Stimulated activated CD8-positive, alpha-beta memory T cell treated with anti-CD3 and anti-CD28 coated beads, Interleukin-7, amount 100 ng/mL, for 1 hour (primary cell): ENCODE data around the gene DNAH2.

Source experiments
- DNase-seq, 2 donors: peaks; one replicate each; pipeline ENCODE4 v3.0.0-alpha.2; 2020; ENCODE audit warnings: low read depth in 2 of 2

DNAH2 gene

GRCh38 chr17:7716901-7717755 is at the start of gene DNAH2:
TSS of gene DNAH2 (plus strand) at chr17:7717744. CDS start at chr17:7719735, 1,991 bp downstream.
- DNase-seq = no peak

- DNase-seq = no peak
Measured at GRCh38 chr17:7668482-7668881, 49.1 kb upstream of the DNAH2 start.

- no peak for DNase-seq
Measured at GRCh38 chr17:7673239-7673638, 44.3 kb upstream of the DNAH2 start.

- no peak for DNase-seq
Measured at GRCh38 chr17:7674934-7675333, 42.6 kb upstream of the DNAH2 start.

- DNase-seq = no peak
Measured at GRCh38 chr17:7676533-7676932, 41.0 kb upstream of the DNAH2 start.

GRCh38 chr17:7677388-7678067 is 40.0 kb upstream of the DNAH2 start:
- no peak for DNase-seq

- DNase-seq = no peak
Measured at GRCh38 chr17:7684851-7685532, 32.6 kb upstream of the DNAH2 start.

- peak; percentile 75 to 80 for DNase-seq
Measured at GRCh38 chr17:7685533-7686221, 31.9 kb upstream of the DNAH2 start.

- peak; percentile 47 to 56 for DNase-seq
Measured at GRCh38 chr17:7686222-7687071, 31.1 kb upstream of the DNAH2 start.

GRCh38 chr17:7687072-7687907 is 30.3 kb upstream of the DNAH2 start, which contains the start of gene TP53:
TSS of gene TP53 (minus strand) at chr17:7687490. CDS start at chr17:7676594, 10,896 bp downstream.
- peak; percentile 71 to 74 for DNase-seq

- DNase-seq = peak; percentile 92 to 93
Measured at GRCh38 chr17:7687908-7688807, 29.4 kb upstream of the DNAH2 start, which contains the start of gene WRAP53. TSS of gene WRAP53 (plus strand) at chr17:7688477. CDS start at chr17:7688649, 172 bp downstream.

- DNase-seq = no peak
Measured at GRCh38 chr17:7688808-7689316, 28.7 kb upstream of the DNAH2 start.

- no peak for DNase-seq
Measured at GRCh38 chr17:7695586-7695985, 22.0 kb upstream of the DNAH2 start.

- no peak for DNase-seq
Measured at GRCh38 chr17:7697828-7698588, 19.5 kb upstream of the DNAH2 start.

GRCh38 chr17:7700510-7700909 is 17.0 kb upstream of the DNAH2 start:
- DNase-seq = no peak

GRCh38 chr17:7701681-7702080 is 15.9 kb upstream of the DNAH2 start:
- no peak for DNase-seq

- DNase-seq = no peak
Measured at GRCh38 chr17:7702776-7703175, 14.8 kb upstream of the DNAH2 start.
